Kidney (tissue), 14 donors: ENCODE measurements around the gene ACP7. TPM values are rescaled to one million over a fixed set of nuclear protein-coding genes. Genes with fewer than 3 reads are reported as not detected.
A peak's percentile ranks its signal among the peaks of the same experiment; 100 is the strongest.

Experiments
- DNase-seq, 5 donors: peaks; one replicate each; pipeline ENCODE4 v3.0.0-alpha.2; 2013 to 2020
- FAIRE-seq: peaks from 2 replicates; lab custom pipeline; 2012; peaks lifted over from hg19 to GRCh38; lab: Jason Lieb, UNC
- H3K27ac ChIP-seq, 2 donors: one replicate each; pipeline ENCODE4 v1.7.0; 2013; ENCODE audit warnings: low read depth in 2 of 2, low read length in 2 of 2, inconsistent platforms in 1 of 2
- H3K27me3 ChIP-seq: one replicate; pipeline ENCODE4 v1.7.1; 2013; ENCODE audit warnings: low read length, inconsistent platforms; ENCODE audit not compliant: control insufficient read depth, insufficient read depth
- H3K36me3 ChIP-seq, 3 donors: one replicate each; pipeline versions ENCODE4 v1.7.0 to v1.7.1; 2013; ENCODE audit warnings: low read length in 3 of 3, control low read depth in 1 of 3, inconsistent platforms in 1 of 3; ENCODE audit not compliant: insufficient read depth in 3 of 3, control insufficient read depth in 2 of 3
- H3K4me1 ChIP-seq, 3 donors: one replicate each; pipeline versions ENCODE4 v1.7.0 to v1.7.1; 2013; ENCODE audit warnings: low read length in 3 of 3, inconsistent platforms in 1 of 3, low read depth in 1 of 3; ENCODE audit not compliant: control insufficient read depth in 2 of 3, insufficient read depth in 2 of 3
- H3K4me3 ChIP-seq, 3 donors: one replicate each; pipeline versions ENCODE4 v1.7.0 to v1.8.1; 2013; ENCODE audit warnings: low read length in 3 of 3, control low read depth in 1 of 3, inconsistent platforms in 1 of 3
- H3K9ac ChIP-seq, 3 donors: one replicate each; pipeline versions ENCODE4 v1.7.0 to v1.7.1; 2013; ENCODE audit warnings: low read length in 3 of 3, control low read depth in 1 of 3, inconsistent platforms in 1 of 3
- H3K9me3 ChIP-seq, 3 donors: one replicate each; pipeline versions ENCODE4 v1.7.0 to v1.7.1; 2013; ENCODE audit warnings: low read length in 3 of 3, control low read depth in 1 of 3, inconsistent platforms in 1 of 3; ENCODE audit not compliant: control insufficient read depth in 2 of 3, insufficient read depth in 1 of 3
- intact Hi-C: fragments of 100-400 bp; cut with DNase I; formaldehyde crosslinking; loops from one replicate; pipeline ENCODE4 v1.11.1; 2022
- polyA plus RNA-seq: library from polyadenylated mRNA; stranded (reverse); fragments of 350-450 nt; fragmentation: Illumina TruSeq; extraction: RNeasy Lipid Tissue Mini Kit (QIAGEN cat#74804); gene quantifications from one replicate; pipeline ENCODE4 v1.2.3, GENCODE V29; 2014; ENCODE audit warnings: low read depth, low replicate concordance; ENCODE audit not compliant: insufficient read depth
- total RNA-seq: library from RNA; stranded (reverse); fragmentation: NEBNext Ultra II Directional; extraction: Animal tissue kit (Norgen Biotek cat#: 25700); gene quantifications from one replicate; pipeline ENCODE4 v1.2.1, GENCODE V29; 2021
- TF ChIP-seq, protein P1 (sequence below): IDR thresholded peaks from 3 replicates; pipeline ENCODE4 v1.5.1; 2012; ENCODE audit warnings: mild to moderate bottlenecking, moderate library complexity, borderline replicate concordance; ENCODE audit not compliant: insufficient read depth; ENCODE audit errors: extremely low read depth
- donor health status: control.
- donor health status: control.
- donor health status: control.
- donor health status: control.
- donor health status: control.
- donor health status: DM: yes; HTN: yes; CAD: no.
- donor health status: Normal renal cell carcinoma (clear cell type).

Gene ACP7
- total and polyA plus RNA-seq, 2 donors from 2014 or later: 0.13 TPM; not detected in 1

DNA sequence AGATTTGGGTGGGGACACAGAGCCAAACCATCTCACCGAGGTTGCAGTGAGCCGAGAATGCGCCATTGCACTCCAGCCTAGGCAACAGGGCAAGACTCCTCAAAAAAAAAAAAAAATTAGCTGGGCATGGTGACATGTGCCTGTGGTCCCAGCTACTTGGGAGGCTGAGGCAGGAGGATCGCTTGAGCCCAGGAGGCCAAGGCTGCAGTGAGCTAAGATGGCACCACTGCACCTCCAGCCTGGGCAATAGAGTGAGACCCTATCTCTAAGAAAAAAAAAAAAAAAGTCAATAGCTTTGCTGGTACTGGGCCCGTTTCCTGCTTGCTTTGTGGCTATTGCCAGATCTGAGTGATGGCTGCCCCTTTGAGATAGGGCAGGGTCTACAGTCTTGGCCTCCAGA lies 13.1 kb downstream of the ACP7 start:
- no peak overlapping the region for H3K4me3 ChIP-seq
- no peaks in the 10 kb centered on the region for H3K9me3 ChIP-seq
- intact Hi-C loops: no loop called here
- H3K4me1 ChIP-seq: no peaks in the 10 kb centered on the region
- H3K27ac ChIP-seq: no peak overlapping the region
- no peak overlapping the region for H3K9ac ChIP-seq
- H3K27me3 ChIP-seq: no peaks in the 10 kb centered on the region
- DNase-seq: no peak
- no peaks in the 10 kb centered on the region for H3K36me3 ChIP-seq
- TF ChIP-seq, protein P1, sequence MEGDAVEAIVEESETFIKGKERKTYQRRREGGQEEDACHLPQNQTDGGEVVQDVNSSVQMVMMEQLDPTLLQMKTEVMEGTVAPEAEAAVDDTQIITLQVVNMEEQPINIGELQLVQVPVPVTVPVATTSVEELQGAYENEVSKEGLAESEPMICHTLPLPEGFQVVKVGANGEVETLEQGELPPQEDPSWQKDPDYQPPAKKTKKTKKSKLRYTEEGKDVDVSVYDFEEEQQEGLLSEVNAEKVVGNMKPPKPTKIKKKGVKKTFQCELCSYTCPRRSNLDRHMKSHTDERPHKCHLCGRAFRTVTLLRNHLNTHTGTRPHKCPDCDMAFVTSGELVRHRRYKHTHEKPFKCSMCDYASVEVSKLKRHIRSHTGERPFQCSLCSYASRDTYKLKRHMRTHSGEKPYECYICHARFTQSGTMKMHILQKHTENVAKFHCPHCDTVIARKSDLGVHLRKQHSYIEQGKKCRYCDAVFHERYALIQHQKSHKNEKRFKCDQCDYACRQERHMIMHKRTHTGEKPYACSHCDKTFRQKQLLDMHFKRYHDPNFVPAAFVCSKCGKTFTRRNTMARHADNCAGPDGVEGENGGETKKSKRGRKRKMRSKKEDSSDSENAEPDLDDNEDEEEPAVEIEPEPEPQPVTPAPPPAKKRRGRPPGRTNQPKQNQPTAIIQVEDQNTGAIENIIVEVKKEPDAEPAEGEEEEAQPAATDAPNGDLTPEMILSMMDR: no peak
- no peak for FAIRE-seq

DNA sequence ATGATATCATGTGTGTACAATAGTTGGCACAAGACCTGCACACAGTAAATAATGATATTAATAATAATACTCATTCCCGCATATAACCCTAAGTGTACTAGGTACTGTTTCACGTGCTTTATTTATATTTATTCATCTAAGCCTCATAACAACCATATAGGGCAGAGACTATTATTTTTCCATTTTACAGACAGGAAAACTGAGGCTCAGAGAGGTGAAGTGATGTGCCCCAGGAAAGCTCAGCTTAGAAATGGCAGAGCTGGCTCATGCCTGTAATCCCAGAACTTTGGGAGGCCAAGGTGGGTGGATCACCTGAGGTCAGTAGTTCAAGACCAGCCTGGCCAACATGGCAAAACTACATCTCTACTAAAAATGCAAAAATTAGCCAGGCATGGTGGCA lies 13.6 kb downstream of the ACP7 start:
- intact Hi-C loops: no loop called here
- FAIRE-seq (no peak), DNase-seq (no peak)
- no peak overlapping the region for H3K9ac ChIP-seq
- no peaks in the 10 kb centered on the region for H3K36me3 ChIP-seq
- H3K27me3 ChIP-seq: no peaks in the 10 kb centered on the region
- no peaks in the 10 kb centered on the region for H3K9me3 ChIP-seq
- H3K4me1 ChIP-seq: no peaks in the 10 kb centered on the region
- no peak overlapping the region for H3K4me3 ChIP-seq
- TF ChIP-seq, protein P1: no peak
- no peak overlapping the region for H3K27ac ChIP-seq

DNA sequence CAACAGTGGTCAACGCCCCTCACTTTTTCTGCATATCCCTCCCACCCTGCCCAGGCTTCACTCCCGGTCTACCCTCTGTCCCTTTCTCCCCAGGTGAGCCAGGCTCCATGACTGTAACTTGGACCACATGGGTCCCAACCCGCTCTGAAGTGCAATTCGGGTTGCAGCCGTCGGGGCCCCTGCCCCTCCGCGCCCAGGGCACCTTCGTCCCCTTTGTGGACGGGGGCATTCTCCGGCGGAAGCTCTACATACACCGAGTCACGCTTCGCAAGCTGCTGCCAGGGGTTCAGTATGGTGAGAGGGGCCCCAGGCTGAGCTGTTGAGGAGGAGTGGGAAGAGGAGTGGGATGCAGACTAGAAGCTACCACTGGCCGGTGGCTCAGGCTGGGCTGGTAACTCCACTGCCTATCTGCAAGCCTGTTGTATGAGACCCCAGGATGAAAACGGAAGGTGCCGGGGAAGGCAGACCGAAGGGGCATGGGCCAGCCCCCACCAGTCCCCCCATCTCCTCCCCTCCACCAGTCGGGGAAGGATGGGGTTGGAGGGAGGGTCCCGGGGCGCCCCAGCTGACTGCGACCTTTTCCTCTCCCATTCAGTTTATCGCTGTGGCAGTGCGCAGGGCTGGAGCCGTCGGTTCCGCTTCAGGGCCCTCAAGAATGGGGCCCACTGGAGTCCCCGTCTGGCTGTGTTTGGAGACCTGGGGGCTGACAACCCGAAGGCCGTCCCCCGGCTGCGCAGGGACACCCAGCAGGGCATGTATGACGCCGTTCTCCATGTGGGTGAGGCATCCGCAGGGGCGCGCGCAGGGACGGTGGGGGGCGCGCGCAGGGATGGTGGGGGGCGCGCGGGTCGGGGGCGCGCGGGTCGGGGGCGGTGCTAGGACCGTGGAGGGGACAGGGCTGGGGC lies 14.4 kb downstream of the ACP7 start:
- H3K27ac ChIP-seq: no peak overlapping the region
- DNase-seq (peak in 4 of 5 donors; percentile 61 to 70 (median 65)), FAIRE-seq (no peak)
- H3K9me3 ChIP-seq: no peaks in the 10 kb centered on the region
- TF ChIP-seq, protein P1: no peak
- intact Hi-C loops: no loop called here
- H3K4me1 ChIP-seq: no peaks in the 10 kb centered on the region
- H3K36me3 ChIP-seq: no peaks in the 10 kb centered on the region
- H3K4me3 ChIP-seq: no peak overlapping the region
- H3K27me3 ChIP-seq: no peaks in the 10 kb centered on the region
- H3K9ac ChIP-seq: no peak overlapping the region
